PC-3 (cell line): ENCODE data around the gene MC1R.

Experiments used
- CTCF ChIP-seq: fragments of 300-600 bp; sonication (generic); conservative IDR thresholded peaks from 2 replicates; pipeline ENCODE4 v1.5.1; 2017; ENCODE audit warnings: antibody characterized with exemption, low read depth, mild to moderate bottlenecking, low read length
- EZH2 ChIP-seq: fragments of 300-600 bp; sonication (generic); IDR thresholded peaks from one replicate; pipeline ENCODE4 v1.6.1; 2017; ENCODE audit warnings: antibody characterized with exemption, mild to moderate bottlenecking, low read length; ENCODE audit not compliant: unreplicated experiment
- EZH2phosphoT487 ChIP-seq: fragments of 300-600 bp; sonication (generic); IDR thresholded peaks from 2 replicates; pipeline ENCODE4 v1.6.1; 2018; ENCODE audit warnings: mild to moderate bottlenecking, antibody characterized with exemption, low read length, borderline replicate concordance

GRCh38 chr16:89952049-89952448 lies 33.4 kb downstream of the MC1R start:
- no peak for TF ChIP-seq EZH2
- no peak for TF ChIP-seq EZH2phosphoT487
- no peak for TF ChIP-seq CTCF
